Measurements from ENCODE around the gene SYCE3.

DNA sequence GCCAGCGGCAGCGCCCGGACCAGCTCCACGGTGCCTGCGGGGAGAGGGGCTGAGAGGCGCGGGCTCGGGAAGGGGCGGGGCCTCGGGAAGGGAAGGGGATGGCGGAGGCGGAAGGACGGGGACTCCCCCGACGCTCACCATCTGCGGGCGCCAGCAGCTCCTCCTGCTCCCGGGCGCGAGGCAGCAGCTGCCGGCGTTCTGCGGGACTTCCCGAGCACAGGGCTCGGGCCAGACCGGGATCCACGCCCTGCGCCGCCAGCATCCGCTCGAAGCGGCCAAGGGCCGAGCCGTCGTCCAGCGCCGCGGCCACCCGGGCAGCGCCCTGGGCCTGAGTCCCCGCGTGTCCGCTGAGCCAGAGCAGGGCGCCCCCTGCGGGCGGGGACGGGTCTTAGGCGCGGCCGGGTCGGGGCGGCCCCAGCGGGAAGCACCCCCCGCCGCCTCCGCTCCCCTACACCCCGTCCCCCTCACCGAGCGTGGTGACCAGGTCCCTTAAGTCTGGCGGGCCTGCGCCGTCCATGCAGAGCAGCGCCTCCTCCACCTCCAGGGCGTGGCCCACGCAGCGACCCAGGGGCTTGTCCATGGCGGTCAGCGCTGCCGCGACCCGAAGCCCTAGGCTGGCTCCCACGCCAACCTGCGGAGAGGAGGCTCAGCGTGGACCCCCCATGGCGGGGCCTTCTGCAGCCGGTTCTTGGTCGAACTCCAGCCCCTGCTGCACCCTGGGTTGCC is 36.4 kb downstream of the SYCE3 start:
- TF ChIP-seq, protein P1, sequence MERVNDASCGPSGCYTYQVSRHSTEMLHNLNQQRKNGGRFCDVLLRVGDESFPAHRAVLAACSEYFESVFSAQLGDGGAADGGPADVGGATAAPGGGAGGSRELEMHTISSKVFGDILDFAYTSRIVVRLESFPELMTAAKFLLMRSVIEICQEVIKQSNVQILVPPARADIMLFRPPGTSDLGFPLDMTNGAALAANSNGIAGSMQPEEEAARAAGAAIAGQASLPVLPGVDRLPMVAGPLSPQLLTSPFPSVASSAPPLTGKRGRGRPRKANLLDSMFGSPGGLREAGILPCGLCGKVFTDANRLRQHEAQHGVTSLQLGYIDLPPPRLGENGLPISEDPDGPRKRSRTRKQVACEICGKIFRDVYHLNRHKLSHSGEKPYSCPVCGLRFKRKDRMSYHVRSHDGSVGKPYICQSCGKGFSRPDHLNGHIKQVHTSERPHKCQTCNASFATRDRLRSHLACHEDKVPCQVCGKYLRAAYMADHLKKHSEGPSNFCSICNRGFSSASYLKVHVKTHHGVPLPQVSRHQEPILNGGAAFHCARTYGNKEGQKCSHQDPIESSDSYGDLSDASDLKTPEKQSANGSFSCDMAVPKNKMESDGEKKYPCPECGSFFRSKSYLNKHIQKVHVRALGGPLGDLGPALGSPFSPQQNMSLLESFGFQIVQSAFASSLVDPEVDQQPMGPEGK (CRISPR knock-in tag; IDR thresholded peaks at IDR 0.05; ENCODE audit: borderline replicate concordance) = no peak
- TF ChIP-seq ESRRG (CRISPR knock-in tag; IDR thresholded peaks at IDR 0.05) = no peak
- TF ChIP-seq ZNF70 (CRISPR knock-in tag; IDR thresholded peaks at IDR 0.05) = no peak
- TF ChIP-seq ARNTL (CRISPR knock-in tag; IDR thresholded peaks at IDR 0.05; ENCODE audit: borderline replicate concordance, low read depth) = no peak

All from SK-N-SH treated with all-trans-retinoic acid at 6 μM for 48 hours (cell line).